Measurements from ENCODE around the gene USP15.

USP15 gene

GRCh38 chr12:62261876-62262517 is 1.8 kb downstream of the USP15 start:
- TF ChIP-seq, protein P1, sequence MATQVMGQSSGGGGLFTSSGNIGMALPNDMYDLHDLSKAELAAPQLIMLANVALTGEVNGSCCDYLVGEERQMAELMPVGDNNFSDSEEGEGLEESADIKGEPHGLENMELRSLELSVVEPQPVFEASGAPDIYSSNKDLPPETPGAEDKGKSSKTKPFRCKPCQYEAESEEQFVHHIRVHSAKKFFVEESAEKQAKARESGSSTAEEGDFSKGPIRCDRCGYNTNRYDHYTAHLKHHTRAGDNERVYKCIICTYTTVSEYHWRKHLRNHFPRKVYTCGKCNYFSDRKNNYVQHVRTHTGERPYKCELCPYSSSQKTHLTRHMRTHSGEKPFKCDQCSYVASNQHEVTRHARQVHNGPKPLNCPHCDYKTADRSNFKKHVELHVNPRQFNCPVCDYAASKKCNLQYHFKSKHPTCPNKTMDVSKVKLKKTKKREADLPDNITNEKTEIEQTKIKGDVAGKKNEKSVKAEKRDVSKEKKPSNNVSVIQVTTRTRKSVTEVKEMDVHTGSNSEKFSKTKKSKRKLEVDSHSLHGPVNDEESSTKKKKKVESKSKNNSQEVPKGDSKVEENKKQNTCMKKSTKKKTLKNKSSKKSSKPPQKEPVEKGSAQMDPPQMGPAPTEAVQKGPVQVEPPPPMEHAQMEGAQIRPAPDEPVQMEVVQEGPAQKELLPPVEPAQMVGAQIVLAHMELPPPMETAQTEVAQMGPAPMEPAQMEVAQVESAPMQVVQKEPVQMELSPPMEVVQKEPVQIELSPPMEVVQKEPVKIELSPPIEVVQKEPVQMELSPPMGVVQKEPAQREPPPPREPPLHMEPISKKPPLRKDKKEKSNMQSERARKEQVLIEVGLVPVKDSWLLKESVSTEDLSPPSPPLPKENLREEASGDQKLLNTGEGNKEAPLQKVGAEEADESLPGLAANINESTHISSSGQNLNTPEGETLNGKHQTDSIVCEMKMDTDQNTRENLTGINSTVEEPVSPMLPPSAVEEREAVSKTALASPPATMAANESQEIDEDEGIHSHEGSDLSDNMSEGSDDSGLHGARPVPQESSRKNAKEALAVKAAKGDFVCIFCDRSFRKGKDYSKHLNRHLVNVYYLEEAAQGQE (IDR thresholded peaks at IDR 0.05; ENCODE audit: insufficient read depth in 1 of 2, low read depth in 2 of 2, low read length in 2 of 2), result no peak
- TF ChIP-seq SIN3A (IDR thresholded peaks at IDR 0.05; ENCODE audit: borderline replicate concordance, insufficient read depth, low read length) (no peak), POLR2AphosphoS5 (IDR thresholded peaks at IDR 0.05; ENCODE audit: low read depth, low read length) (no peak)

DNA sequence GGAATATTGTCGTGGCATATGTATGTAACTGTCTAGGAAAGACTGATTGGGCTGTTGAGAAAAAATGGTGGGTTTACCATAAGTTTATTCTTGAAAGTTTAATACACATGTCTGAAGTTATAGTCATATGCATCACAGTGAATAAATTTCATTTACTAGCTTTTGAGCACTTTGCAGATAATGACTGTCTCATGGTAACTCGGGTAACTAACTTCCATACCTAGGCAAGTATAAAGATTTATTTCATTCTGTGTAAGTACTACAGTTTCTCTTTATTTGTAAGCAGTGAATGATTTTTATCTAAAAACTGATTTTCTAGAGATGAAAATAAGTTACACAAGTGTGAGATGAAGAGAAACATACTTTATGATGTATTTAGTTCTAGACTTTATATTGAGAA is 3.0 kb downstream of the USP15 start:
- TF ChIP-seq, protein P1 (IDR thresholded peaks at IDR 0.05; ENCODE audit: insufficient read depth in 1 of 2, low read depth in 2 of 2, low read length in 2 of 2), result no peak
- TF ChIP-seq TAF1 (IDR thresholded peaks at IDR 0.05; ENCODE audit: borderline replicate concordance, insufficient read depth, low read length) (no peak), FOXP2 (optimal IDR thresholded peaks at IDR 0.05; ENCODE audit: borderline replicate concordance, extremely low read depth, extremely low read length, insufficient read depth) (no peak), POLR2AphosphoS5 (IDR thresholded peaks at IDR 0.05; ENCODE audit: low read depth, low read length) (no peak), SIN3A (IDR thresholded peaks at IDR 0.05; ENCODE audit: borderline replicate concordance, insufficient read depth, low read length) (no peak)

DNA sequence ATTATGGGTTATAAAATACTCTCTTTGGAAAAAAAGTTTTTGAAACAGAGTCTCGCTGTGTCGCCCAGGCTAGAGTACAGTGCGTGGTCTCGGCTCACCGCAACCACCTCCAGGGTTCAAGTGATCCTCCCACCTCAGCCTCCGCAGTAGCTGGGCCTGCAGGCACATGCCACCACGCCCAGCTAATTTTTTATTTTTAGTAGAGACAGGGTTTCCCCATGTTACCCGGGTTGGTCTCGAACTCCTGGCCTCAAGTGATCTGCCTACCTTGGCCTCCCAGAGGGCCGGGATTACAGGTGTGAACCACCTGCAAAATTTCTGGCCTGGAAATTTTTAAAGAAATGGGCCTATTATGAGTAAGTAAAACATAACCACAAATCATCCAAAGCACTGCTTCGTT is 3.8 kb downstream of the USP15 start:
- TF ChIP-seq POLR2AphosphoS5 (IDR thresholded peaks at IDR 0.05; ENCODE audit: low read depth, low read length) (no peak), SIN3A (IDR thresholded peaks at IDR 0.05; ENCODE audit: borderline replicate concordance, insufficient read depth, low read length) (no peak), FOXP2 (optimal IDR thresholded peaks at IDR 0.05; ENCODE audit: borderline replicate concordance, extremely low read depth, extremely low read length, insufficient read depth) (no peak), TAF1 (IDR thresholded peaks at IDR 0.05; ENCODE audit: borderline replicate concordance, insufficient read depth, low read length) (no peak)
- TF ChIP-seq, protein P1 (IDR thresholded peaks at IDR 0.05; ENCODE audit: insufficient read depth in 1 of 2, low read depth in 2 of 2, low read length in 2 of 2), result no peak

DNA sequence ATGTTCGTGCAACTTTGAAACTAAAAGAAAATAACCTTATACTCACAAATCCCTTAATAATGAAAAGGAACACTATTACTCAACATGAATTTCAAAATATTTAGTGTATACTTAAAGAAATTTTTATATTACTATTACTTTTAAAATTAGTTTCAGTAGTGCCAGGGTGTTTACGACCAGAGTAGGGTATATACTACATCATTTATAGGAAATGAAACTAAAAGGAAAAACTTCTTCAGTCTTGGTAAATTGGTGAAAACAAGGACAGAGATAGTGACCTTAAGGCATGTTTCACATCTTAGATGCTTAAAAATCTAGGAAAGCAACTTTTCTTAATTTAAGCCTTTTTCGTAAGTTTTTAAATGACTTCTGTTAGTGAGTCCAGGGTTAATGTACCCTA is 4.5 kb downstream of the USP15 start:
- TF ChIP-seq SIN3A (IDR thresholded peaks at IDR 0.05; ENCODE audit: borderline replicate concordance, insufficient read depth, low read length) (no peak), POLR2AphosphoS5 (IDR thresholded peaks at IDR 0.05; ENCODE audit: low read depth, low read length) (no peak), TAF1 (IDR thresholded peaks at IDR 0.05; ENCODE audit: borderline replicate concordance, insufficient read depth, low read length) (no peak), FOXP2 (optimal IDR thresholded peaks at IDR 0.05; ENCODE audit: borderline replicate concordance, extremely low read depth, extremely low read length, insufficient read depth) (no peak)
- TF ChIP-seq, protein P1 (IDR thresholded peaks at IDR 0.05; ENCODE audit: insufficient read depth in 1 of 2, low read depth in 2 of 2, low read length in 2 of 2), result no peak

GRCh38 chr12:62265511-62265910 is 5.3 kb downstream of the USP15 start:
- TF ChIP-seq SIN3A (IDR thresholded peaks at IDR 0.05; ENCODE audit: borderline replicate concordance, insufficient read depth, low read length) (no peak), FOXP2 (optimal IDR thresholded peaks at IDR 0.05; ENCODE audit: borderline replicate concordance, extremely low read depth, extremely low read length, insufficient read depth) (no peak)
- TF ChIP-seq, protein P1 (IDR thresholded peaks at IDR 0.05; ENCODE audit: insufficient read depth in 1 of 2, low read depth in 2 of 2, low read length in 2 of 2), result no peak

Data from PFSK-1 (cell line).